ENCODE data around the gene ABHD16A.
A peak's percentile ranks its signal among the peaks of the same experiment; 100 is the strongest.

Gene ABHD16A

DNA sequence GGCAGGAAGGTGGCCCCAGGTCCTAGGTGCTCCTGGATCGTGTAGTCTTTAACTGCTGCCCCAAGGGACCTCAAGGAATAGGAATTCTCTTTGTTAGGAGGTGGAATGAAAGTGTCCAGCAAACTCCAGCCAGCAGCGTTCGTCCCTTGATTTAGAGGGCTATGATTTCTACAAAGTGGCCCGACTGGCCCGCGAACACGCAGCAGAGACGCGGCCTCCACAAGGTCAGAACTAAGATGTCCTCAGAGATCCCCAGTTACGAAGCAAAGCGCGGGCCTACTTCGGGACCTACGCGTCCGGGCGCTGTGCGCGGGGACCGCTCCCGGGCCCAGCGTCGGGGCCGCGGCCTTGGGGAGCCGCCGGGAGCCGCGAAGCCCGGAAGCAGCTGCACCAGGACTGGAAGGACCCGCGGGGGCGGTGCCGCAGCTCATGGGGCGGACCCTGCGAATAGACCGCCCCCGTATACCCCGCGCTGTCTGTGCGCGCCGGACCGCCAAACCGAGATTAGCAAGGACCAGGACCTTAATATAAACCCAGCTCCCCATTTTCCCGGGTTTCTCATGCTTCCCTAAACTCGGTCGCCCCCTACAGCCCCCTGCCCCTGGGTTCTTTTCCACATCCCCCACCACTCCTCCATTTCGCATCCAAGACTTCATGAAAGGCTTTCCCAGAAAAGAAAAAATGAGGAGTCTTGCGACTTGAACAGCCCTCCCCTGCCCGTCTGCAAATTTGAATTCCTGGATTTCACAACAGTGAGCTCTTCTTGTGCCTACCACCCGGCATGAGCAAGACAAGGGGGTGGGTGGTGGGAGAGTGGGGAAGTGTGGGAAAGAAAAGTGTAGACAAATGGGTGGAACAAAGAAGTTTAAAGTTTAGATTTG, 42.5 kb downstream of the ABHD16A start, which contains the start of gene C6orf47:
C6orf47 (minus strand) TSS at position 398 of the 881 bp plus-strand sequence. CDS start 831 bp downstream, outside the sequence.
- DNase-seq = peak; percentile 76

DNA sequence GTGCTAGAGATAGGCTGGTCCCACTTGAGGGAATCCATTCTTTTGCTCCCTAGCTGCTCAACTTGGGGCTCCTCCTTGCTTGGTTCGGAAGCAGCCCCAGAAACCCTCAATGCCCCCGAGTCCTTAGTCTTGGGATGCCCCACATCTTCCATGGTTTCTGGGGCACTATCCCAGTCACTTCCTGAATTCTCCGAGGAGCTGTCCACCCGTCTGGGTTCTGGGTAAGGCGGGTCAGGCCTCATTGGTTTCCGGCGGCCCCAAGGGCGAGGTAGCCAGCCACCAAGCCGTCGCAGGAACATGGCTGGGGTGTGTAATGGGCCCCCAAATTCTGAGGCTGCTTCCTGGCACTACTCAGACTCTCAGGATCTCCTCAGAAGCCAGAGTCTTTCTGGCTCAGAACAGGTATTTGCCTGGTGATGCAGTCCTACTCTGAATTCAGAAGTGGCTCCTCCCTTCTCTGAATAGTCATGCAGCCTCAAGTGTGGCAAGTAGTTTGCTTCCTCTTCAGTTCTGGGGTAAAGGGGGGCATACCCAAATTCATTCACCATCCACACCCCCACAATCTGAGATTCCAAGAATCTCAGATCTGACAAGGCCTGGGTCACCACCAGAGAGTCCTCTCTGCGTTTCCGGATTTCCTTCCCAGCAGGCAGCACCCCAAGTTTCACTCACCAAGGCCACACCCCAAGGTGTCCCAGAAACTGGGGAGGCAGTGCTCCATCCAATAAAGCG, 43.3 kb downstream of the ABHD16A start:
- no peak for DNase-seq

DNA sequence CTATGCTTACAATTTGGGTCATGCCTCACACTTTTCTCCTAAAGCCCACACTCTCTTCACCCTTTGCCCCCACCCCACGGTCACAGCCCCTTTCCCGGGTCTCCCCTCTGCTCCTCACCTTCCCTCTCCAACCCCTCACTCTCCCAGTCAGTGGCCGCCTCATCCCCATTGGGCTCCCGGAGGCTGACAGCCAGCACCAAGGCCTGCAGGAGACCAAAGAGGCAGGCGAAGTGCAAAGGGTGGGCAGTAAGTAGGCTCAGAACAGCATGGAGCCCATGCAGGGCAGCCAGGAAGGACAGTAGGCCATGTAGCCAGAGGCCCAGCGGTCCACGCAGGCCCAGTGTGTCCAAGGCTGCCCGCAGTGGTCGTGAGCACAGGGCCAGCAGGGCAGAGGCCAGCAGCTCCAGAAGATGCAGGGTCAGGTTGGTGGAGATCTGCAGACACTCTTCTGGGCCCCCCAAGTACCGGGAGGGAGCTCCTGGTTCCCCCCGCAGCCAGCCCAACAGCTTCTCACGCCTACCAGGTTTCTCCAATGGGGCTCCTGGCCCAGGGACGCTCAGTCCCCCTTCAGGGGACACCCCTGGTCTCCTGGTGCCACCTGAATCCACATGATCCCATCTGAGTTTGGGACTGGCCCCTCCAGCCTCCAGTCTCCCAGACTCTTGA, 44.0 kb downstream of the ABHD16A start:
- no peak for DNase-seq

DNA sequence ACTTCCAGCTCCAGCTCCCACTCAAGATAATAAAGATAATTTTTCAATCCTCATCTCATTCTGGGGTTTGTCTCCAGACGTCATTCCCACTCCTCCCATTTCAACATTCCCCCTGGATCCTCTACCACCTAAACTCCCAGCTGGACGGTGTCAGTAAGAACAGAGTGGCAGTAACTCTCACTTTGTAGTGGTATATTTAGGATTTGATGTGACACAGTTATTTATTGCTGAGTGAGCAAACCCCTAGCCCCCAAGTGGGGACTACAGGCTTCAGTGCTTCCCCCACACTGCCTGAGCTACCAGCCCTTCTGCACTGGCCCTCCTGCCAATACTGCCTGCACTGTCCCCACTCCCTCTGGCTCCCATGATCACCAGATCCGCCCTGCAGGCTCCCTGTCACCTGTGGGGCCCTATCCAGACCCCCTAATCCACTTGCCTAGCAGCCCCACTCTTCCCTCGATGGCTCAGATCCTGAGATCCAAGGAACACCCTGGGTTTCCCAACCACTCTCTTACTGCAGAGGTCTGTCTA, 44.9 kb downstream of the ABHD16A start:
- DNase-seq = no peak

DNA sequence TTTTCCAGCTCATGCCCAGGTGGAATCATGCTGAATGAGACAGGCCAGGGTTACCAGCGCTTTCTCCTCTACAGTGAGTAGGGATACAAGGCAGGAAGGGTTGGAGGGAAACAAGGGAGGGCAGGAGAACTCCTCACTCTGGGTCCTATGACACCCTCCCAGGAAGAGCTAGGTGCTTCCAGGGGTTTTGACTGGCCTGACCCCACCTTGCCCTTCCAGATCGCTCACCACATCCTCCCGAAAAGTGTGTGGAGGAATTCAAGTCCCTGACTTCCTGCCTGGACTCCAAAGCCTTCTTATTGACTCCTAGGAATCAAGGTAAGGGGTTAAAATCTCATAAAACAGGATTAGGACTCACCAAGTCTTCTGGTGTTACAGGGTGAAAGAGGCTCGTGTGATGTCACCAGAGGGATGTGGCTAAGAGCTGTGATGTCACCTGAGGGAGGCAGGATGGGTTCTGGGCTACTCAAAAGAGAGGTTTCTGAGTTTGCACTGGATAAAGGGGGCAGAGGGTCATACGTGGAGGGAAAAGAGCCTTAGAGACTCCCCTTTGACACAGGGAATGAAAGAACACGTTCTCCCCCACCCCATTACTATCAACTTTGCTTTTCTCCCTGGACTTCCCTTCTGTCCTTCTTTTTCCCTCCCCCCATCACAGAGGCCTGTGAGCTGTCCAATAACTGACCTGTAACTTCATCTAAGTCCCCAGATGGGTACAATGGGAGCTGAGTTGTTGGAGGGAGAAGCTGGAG, 45.5 kb downstream of the ABHD16A start:
- no peak for DNase-seq

DNA sequence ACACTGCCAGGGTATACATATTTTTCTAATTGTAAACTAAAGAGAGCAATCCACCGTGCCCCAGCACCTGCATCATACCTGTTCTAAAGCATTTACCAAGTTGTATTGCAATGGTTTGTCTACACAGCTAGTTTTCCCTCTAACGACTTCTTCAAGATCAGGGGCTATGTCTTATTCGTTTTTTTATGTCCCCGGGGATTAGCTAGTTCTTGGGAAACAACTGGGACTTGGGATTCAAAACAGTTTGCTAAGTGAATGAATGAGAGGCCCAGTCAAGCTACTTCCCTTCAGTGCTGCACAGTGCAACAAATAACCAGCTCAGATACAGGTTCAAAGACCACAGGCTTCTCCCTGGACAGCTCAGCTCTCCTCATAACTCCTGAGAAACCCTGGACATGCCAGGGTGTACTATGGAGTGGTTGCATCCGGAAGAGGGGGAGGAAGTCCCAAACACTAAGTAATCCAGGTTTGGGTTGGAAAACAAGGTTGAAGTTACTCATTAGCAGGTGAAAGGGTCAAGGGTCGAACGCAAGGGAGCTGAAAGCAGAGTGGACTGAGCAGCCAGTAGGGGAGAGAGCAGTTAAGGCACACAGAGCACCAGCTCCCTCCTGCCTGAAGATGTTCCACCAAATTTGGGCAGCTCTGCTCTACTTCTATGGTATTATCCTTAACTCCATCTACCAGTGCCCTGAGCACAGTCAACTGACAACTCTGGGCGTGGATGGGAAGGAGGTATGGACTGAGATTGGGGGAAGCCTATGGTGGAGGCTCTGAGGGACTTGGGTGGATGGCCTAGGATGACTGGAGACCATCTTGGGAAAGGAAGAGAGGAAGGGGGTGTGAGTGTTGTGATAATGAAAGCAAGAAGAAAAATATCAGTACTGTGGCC, 47.5 kb downstream of the ABHD16A start, which contains the start of gene APOM:
APOM (plus strand) TSS at position 546 of the 889 bp plus-strand sequence; CDS start at position 619, 73 bp downstream.
- DNase-seq = no peak

DNA sequence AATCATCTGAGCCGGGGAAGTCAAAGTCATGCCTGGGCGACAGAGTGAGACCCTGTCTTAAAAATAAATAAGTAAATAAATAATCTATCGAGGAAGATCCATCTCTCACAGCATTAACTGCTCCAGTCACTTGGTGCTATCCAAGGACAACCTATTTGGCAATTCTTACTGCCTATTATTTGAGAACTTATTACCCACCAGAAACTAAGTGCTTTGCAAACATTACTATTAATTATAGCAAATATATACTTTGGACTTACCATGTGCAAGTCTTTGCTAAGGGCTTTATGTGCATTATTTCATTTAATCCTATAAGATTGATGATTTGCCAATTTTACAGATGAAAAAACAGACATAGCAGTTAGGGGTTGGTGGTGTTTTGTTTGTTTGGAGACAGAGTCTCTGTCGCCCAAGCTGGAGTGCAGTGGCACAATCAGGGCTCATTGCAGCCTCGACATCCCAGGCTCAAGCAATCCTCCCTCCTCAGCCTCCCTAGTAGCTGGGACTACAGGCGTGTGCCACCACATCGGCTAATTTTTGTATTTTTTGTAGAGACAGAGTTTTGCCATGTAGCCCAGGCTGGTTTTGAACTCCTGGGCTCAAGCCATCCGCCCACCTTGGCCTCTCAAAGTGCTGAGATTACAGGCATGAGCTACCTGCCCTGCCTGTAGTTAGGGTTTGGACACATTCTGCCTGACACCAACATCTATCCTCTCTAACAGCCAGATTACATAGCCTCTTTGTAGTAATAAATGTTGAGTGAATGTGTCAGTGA, 48.4 kb downstream of the ABHD16A start:
- DNase-seq = no peak

DNA sequence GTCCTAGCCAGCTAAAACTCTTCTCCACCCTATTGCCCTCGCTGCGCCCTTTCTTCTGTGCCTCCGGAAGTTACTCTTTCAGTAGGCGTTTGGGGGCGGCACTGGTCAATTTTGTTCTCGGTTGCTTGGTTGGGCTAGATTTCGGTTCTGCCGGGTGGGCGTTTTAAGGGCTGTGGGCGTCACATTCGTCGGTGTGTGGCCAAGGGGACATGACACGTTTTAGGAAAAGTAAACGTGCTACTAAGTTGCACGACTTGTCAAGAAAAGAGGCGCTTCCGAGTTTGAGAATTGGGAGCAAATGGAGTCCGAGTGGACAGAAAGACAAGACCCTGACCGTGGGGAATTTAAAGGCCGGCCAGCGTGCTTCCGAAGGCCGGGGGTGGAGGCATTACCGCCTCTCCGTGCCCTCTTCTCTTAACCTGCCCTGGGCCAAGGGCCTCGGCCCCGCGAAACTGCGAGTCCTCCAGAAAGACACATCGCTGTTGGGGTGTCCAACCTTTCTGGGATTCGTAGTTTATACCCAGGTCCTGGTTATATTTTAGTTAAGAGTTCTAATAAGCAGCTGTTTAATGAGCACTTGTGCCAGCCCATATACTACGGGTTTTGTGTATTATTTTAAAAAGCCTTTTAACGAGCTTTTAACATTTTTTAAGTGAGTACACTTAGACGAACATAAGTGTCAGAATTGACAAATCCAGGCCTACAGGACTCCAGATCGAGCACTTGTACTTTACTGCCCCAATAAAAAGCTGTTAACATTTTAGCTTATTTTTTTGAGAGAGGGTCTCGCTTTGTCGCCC, 50.0 kb downstream of the ABHD16A start:
- peak; percentile 93 for DNase-seq

DNA sequence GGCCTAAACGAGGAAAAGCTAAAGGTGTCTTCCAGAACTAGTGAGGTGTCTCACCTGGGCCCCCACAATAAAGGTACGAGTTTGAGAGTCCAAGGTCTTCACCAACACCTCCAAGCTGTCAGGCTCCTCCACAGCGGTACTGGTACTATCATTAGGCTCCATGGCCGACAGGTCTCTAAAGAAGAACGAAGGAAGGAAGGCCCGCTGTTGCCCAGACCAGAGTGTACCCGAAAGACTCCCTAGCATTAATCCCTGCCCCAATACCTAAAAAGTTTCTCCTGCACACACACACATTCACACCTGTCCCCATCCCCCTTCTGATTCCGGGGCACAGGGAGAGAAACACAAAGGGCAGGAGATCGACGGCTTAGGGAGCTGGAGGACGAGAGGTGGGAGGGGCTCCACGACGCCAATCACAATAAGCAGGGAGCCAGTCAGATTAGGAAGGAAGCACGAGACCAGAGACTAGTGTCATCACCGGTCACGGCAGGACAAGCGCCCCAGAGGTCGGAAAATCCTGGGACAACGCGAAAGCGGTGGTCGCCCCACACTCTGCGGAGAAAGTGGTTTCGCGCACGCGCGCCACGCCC, 51.4 kb downstream of the ABHD16A start:
- peak; percentile 57 for DNase-seq

DNA sequence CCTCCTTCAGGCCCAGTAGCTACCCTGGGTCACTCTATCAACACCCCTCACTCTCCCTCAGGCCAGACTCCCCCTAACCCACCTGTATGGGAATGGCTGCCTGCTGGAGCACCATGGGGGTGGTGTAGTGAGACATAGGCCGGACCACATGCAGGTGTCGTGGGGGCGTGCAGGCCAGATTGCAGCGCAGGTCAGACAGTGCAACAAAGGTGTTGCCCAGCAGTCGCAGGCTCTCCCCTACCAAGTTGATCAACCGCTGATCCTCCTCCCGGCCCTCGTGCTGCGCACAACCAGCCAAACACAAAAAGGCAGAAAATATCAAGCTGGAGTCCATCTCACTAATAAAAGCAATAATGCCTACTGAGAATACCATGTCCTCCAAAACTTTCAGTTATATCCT, 57.8 kb downstream of the ABHD16A start:
- DNase-seq = no peak

DNA sequence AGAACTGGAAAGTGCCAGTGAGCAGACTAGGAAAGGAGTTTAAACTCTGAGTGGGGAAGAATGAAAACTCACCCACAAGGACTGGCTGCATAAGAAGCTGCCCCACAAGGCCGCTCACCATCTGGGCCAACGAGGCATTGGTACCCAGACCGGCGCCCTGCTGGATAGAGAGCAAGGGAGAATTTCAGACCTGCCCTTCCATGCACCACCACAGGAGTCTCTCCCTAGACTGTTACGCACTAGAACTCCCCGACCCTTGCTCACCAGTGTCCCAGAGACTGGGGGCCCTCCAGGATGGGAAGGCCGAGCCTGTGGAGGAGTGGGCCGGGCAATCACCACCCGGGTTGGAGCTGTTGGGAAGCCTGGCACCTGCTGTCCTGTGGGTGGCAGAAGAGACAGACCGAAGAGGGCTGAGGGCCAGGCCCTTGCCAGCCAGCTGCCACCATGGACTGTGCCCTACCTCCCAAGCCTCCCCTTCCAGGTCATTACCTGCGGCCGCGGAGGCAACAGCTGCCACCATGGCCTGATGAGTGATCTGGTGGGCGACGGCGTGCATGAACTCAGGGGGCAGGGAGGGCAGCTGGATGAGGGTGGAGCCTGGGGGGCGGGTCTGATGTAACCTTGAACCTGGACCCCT, 59.2 kb downstream of the ABHD16A start:
- no peak for DNase-seq

DNA sequence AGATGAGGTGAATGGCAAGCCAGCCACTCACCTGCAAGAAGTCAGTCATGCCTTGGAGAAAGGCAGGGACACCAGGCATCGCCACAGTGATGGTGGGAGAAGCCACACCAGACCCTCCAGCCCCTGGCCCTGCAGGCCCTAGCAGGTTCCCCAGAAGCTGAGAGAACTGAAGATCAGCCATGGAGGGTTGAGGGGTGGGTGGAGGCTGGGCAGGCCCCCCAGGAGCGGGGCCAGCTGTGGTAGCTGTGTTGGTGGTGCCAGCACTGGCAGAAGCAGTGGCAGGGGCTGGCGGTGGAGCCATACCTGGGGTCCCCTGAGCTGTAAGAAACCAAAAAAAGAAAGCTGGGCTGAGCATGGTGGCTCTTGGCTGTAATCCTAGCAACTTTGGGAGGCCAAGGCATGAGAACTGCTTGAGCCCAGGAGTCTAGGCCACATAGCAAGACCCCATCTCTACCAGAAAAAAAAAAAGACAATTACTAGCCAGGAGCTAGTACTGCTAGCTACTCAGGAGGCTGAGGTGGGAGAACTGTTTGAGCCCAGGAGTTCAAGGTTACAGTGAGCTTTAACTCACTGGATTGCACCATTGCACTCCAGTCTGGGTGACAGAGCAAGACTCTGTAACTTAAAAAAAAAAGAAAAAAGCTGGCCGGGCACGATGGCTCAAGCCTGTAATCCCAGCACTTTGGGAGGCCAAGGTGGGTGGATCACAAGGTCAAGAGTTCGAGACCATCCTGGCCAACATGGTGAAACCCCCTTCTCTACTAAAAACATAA, 60.1 kb downstream of the ABHD16A start:
- DNase-seq = no peak

DNA sequence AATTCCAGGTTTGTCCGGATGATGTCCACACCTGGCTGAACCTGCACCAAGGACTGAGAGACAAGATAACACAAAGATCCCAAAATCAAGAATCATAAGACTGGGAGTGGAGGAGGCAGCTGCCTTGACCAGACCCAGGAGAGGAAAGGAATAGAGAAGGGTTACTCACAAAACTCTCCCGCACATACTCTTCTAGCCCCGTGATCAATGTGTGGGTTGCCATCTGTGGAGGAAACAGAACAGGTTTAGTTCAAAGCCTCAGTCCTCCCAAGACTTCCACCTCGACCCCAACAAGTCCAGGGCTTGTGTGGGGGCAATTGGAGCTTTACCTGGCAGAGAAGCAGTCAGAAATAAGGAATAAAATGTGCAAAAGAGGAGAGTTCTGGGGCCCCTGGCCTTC, 61.8 kb downstream of the ABHD16A start:
- DNase-seq = no peak

DNA sequence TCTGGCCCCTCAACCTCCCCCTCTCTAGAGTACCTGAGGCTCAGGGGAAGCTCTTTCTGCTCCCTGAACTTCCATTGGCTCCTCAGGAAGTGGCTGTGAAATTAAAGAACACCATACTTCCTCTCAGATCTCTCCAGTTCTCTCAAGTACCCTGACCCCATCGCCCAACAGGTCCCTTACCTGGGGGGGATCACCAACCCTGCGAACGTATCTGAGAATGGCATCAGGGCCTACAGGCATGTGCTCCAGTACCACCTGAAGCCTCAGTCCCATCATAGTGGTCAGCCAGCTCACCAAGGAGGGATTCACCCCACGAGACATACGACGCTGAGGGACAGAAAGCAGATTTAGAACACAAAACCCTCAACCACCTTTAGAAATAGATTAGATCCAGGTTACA, 62.5 kb downstream of the ABHD16A start:
- no peak for DNase-seq

DNA sequence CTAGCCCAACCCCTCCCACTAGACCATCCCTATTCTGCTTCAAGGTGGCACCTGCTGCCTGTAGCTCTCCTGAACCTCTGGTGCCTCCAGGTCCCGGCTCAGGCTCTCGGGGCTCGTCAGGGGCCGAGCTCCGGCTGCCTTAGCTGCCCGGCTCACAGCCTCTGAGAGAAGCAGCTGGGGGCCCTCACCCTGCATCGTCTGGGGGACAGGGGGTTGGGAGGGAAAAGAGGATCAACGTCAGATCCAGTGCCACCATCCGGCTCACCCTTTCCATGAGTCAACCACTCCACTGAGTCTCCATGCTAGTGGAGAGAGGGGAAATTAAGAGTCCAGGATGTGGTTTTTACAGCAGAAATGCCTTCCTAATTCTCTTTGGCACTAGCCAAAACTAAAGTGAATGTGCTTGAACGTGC, 63.7 kb downstream of the ABHD16A start:
- peak; percentile 40 for DNase-seq

DNA sequence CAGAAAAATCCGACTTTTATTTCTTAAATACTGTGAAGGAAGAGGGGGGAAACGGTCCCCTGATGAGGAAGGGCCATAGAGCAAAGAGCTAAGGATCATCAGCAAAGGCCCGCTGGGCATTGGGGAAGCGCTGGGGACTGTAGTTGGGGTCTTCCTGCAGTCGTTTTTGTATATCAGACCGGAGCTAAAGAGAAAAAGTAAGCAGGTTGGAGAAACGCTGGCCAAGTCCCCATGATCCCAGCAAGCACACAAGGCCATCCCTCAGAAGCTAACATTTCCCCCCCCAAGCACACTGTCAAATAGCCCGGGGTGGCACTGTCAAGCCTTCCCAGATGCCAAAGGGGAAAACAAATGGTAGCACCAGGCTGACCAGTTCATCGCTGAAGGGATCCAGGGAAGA, 64.1 kb downstream of the ABHD16A start:
- DNase-seq = no peak

All from fibroblast of upper back skin (primary cell).